B cell (primary cell): Measurements from ENCODE around the gene MRAP2. TPM values are rescaled to one million over a fixed set of nuclear protein-coding genes. Genes with fewer than 3 reads are reported as not detected.

ENCODE experiments used
- ATAC-seq: fragments of 200-7000 bp; cut with Tn5 transposase; one replicate; pipeline ENCODE4 v1.10.0; 2021; ENCODE audit warnings: low read depth, mild to moderate bottlenecking, moderate number of reproducible peaks, moderate library complexity
- CTCF ChIA-PET: fragments of 350-600 bp; sonication (Branson Sonifier 250); formaldehyde crosslinking; loops from one replicate; lab custom pipeline; 2021; ENCODE audit warnings: antibody characterized with exemption, inconsistent platforms; lab: Charles Lee
- POLR2A ChIA-PET: fragments of 350-600 bp; sonication (Branson Sonifier 250); formaldehyde crosslinking; loops from one replicate; lab custom pipeline; 2021; ENCODE audit warnings: antibody characterized with exemption; lab: Charles Lee
- DNase-seq: peaks from one replicate; pipeline ENCODE4 v3.0.0; 2013
- H2AFZ ChIP-seq: 2 replicates; pipeline ENCODE4 v1.6.1; 2012; ENCODE audit warnings: mild to moderate bottlenecking, low read depth, low read length; ENCODE audit not compliant: insufficient read depth, poor library complexity, severe bottlenecking
- H3K27ac ChIP-seq, 2 donors: 1 replicate in 1 of 2; 2 replicates in 1 of 2; pipeline ENCODE4 v1.5.1; 2012 to 2013; ENCODE audit warnings: low read length in 2 of 2, mild to moderate bottlenecking in 2 of 2, moderate library complexity in 1 of 2
- H3K27me3 ChIP-seq, 4 experiments: fragments of 200-600 bp in 1 of 4; sonication (generic) in 1 of 4; replicated peaks in 1 of 4; 1 replicate in 2 of 4; 2 replicates in 2 of 4; pipeline versions ENCODE4 v1.6.1 to v1.7.0; 2013 to 2016; ENCODE audit warnings: low read length in 3 of 4, mild to moderate bottlenecking in 2 of 4, mixed read lengths in 1 of 4, moderate library complexity in 1 of 4; ENCODE audit not compliant: insufficient read depth in 4 of 4, control insufficient read depth in 3 of 4; ENCODE audit errors: control extremely low read depth in 1 of 4
- H3K36me3 ChIP-seq, 2 experiments: replicated peaks in 1 of 2; 1 replicate in 1 of 2; 2 replicates in 1 of 2; pipeline versions ENCODE4 v1.6.1 to v1.7.1; 2013; ENCODE audit warnings: low read length in 1 of 2; ENCODE audit not compliant: insufficient read depth in 2 of 2, control insufficient read depth in 1 of 2; ENCODE audit errors: control extremely low read depth in 1 of 2, extremely low read depth in 1 of 2
- H3K4me1 ChIP-seq, 2 donors: fragments of 200-600 bp in 1 of 2; sonication (generic) in 1 of 2; 1 replicate in 1 of 2; 2 replicates in 1 of 2; pipeline versions ENCODE4 v1.5.1 to v1.6.1; 2013 to 2017; ENCODE audit warnings: low read length in 2 of 2; ENCODE audit not compliant: control insufficient read depth in 2 of 2, insufficient read depth in 2 of 2
- H3K4me2 ChIP-seq: replicated peaks from 2 replicates; pipeline ENCODE3; 2012; ENCODE audit warnings: mild to moderate bottlenecking, low read depth, low read length; ENCODE audit not compliant: poor library complexity, severe bottlenecking
- H3K4me3 ChIP-seq, 5 experiments: fragments of 200-600 bp in 1 of 5; sonication (generic) in 1 of 5; 1 replicate in 3 of 5; 2 replicates in 2 of 5; pipeline versions ENCODE4 v1.5.1 to v1.7.0; 2011 to 2016; ENCODE audit warnings: low read length in 4 of 5, mild to moderate bottlenecking in 4 of 5, low read depth in 2 of 5, control low read depth in 1 of 5, moderate library complexity in 1 of 5; ENCODE audit not compliant: insufficient read depth in 1 of 5; ENCODE audit errors: control extremely low read depth in 1 of 5, extremely low read depth in 1 of 5
- H3K79me2 ChIP-seq: fragments of 200-600 bp; sonication (generic); one replicate; pipeline ENCODE4 v1.6.0; 2016; ENCODE audit warnings: low read length; ENCODE audit not compliant: control insufficient read depth, insufficient read depth
- H3K9ac ChIP-seq: fragments of 200-600 bp; sonication (generic); 2 replicates; pipeline ENCODE4 v1.6.1; 2017; ENCODE audit warnings: mild to moderate bottlenecking, low read length, moderate library complexity
- H3K9me3 ChIP-seq, 3 donors: one replicate each; pipeline versions ENCODE4 v1.6.1 to v1.7.1; 2013; ENCODE audit warnings: low read length in 2 of 3; ENCODE audit not compliant: control insufficient read depth in 2 of 3, insufficient read depth in 1 of 3; ENCODE audit errors: control extremely low read depth in 1 of 3
- H4K20me1 ChIP-seq: 2 replicates; pipeline ENCODE4 v1.6.0; 2012; ENCODE audit warnings: mild to moderate bottlenecking, low read length; ENCODE audit not compliant: insufficient read depth, control insufficient read depth, poor library complexity, severe bottlenecking
- H3K27ac Mint-ChIP-seq: one replicate; pipeline ENCODE4 v1.8.0; 2021; ENCODE audit warnings: mixed read lengths
- H3K27me3 Mint-ChIP-seq: one replicate; pipeline ENCODE4 v1.8.0; 2021; ENCODE audit warnings: mixed read lengths
- H3K4me1 Mint-ChIP-seq: one replicate; pipeline ENCODE4 v1.8.0; 2021; ENCODE audit warnings: mixed read lengths
- H3K4me3 Mint-ChIP-seq: one replicate; pipeline ENCODE4 v1.8.0; 2021; ENCODE audit warnings: mixed read lengths
- H3K9me3 Mint-ChIP-seq: one replicate; pipeline ENCODE4 v1.8.0; 2022; ENCODE audit warnings: mixed read lengths; ENCODE audit not compliant: insufficient read depth
- CTCF ChIP-seq: fragments of 200-600 bp; IDR thresholded peaks from one replicate; pipeline ENCODE4 v1.8.0; 2022; ENCODE audit warnings: antibody characterized with exemption, mild to moderate bottlenecking
- EZH2 ChIP-seq: IDR thresholded peaks from 2 replicates; pipeline ENCODE4 v1.6.1; 2012; ENCODE audit warnings: borderline replicate concordance, low read depth, mild to moderate bottlenecking, moderate library complexity, low read length; ENCODE audit not compliant: insufficient read depth, poor library complexity, severe bottlenecking
- WGBS: methylation state at CpG from one replicate; pipeline ENCODE4 v1.1.5; 2013; ENCODE audit warnings: missing lambda C conversion rate; ENCODE audit not compliant: insufficient coverage; 5-methylcytosine and 5-hydroxymethylcytosine counted together
- intact Hi-C: fragments of 100-400 bp; cut with micrococcal nuclease; formaldehyde crosslinking; loops from one replicate; pipeline ENCODE4 v1.10.0; 2022
- polyA plus RNA-seq: library from polyadenylated mRNA; depleted of rRNA; stranded (reverse); fragments of >200 nt; gene quantifications from 2 replicates; pipeline ENCODE4 v1.2.3, GENCODE V29; 2012
- total RNA-seq, 2 donors: library from RNA; stranded (reverse); fragments of 120-200 nt in 1 of 2; gene quantifications; 1 replicate in 1 of 2; 2 replicates in 1 of 2; pipeline versions ENCODE4 v1.2.3 to v1.2.4, GENCODE V29; 2013 to 2022

The MRAP2 gene
- total and polyA plus RNA-seq, 2 donors (not counting 1 experiment from before 2014, with no cell fraction given) = not detected

GRCh38 chr6:84013354-84013753, 20.2 kb upstream of the MRAP2 start:
- no peak for DNase-seq
- Histone ChIP-seq H3K27me3 (peaks cover 0 to 3% (median 0%) of the 10 kb centered on the region in 4 experiments), H3K9me3 (no peaks in the 10 kb centered on the region)

DNA sequence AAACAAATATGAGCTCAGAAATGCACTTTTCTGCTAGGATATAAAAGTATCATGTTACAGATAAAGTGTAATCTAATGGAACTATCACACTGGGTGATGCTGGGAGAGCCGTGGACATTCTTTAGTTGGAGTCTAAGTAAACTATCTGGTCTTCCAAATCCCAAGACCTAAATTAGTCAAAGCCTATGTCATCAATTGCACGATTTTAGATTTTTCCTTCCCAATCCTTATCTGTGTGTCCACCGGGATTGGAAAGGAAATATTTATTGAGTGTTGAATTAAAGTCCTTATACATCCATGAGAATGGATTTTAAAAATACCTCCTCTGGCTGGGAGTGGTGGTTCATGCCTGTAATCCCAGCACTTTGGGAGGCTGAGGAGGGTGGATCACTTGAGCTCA, 19.6 kb upstream of the MRAP2 start:
- Histone ChIP-seq H3K4me1 (no peaks in the 10 kb centered on the region), H3K4me3 (no peak overlapping the region), H2AFZ (no peak overlapping the region), H4K20me1 (no peaks in the 10 kb centered on the region), H3K27ac (no peak overlapping the region), H3K36me3 (no peaks in the 10 kb centered on the region), H3K79me2 (no peaks in the 10 kb centered on the region), H3K9me3 (no peaks in the 10 kb centered on the region), H3K27me3 (peaks cover 0 to 3% (median 0%) of the 10 kb centered on the region in 4 experiments), H3K9ac (no peak overlapping the region), H3K4me2 (no peak overlapping the region)
- no CpG with 5 or more reads among the region's 3 CpGs for WGBS
- POLR2A ChIA-PET = no interaction called here
- Mint-ChIP-seq H3K9me3 (no peaks in the 10 kb centered on the region), H3K27ac (no peak overlapping the region), H3K4me3 (no peak overlapping the region), H3K27me3 (peaks cover 8% of the 10 kb centered on the region), H3K4me1 (no peaks in the 10 kb centered on the region)
- no peak for ATAC-seq
- intact Hi-C loops = no loop called here
- no peak for TF ChIP-seq CTCF
- no peak for TF ChIP-seq EZH2
- CTCF ChIA-PET = no interaction called here
- DNase-seq = no peak

More at GRCh38 chr6:84013354-84013753, 20.2 kb upstream of the MRAP2 start:
- Mint-ChIP-seq H3K27me3 (peaks cover 3% of the 10 kb centered on the region), H3K4me1 (no peaks in the 10 kb centered on the region), H3K9me3 (no peaks in the 10 kb centered on the region), H3K27ac (no peak overlapping the region), H3K4me3 (no peak overlapping the region)
- Histone ChIP-seq H3K36me3 (no peaks in the 10 kb centered on the region), H2AFZ (no peak overlapping the region), H3K4me1 (no peaks in the 10 kb centered on the region), H3K9ac (no peak overlapping the region), H3K27ac (no peak overlapping the region), H3K4me2 (no peak overlapping the region), H3K79me2 (no peaks in the 10 kb centered on the region), H4K20me1 (no peaks in the 10 kb centered on the region), H3K4me3 (no peak overlapping the region)
- no peak for TF ChIP-seq EZH2
- no peak for TF ChIP-seq CTCF
- POLR2A ChIA-PET = no interaction called here
- intact Hi-C loops = no loop called here
- ATAC-seq = no peak
- WGBS = no CpG with 5 or more reads among the region's 2 CpGs
- CTCF ChIA-PET = no interaction called here
